Measurements from ENCODE around the gene PNISR.

The PNISR gene

DNA sequence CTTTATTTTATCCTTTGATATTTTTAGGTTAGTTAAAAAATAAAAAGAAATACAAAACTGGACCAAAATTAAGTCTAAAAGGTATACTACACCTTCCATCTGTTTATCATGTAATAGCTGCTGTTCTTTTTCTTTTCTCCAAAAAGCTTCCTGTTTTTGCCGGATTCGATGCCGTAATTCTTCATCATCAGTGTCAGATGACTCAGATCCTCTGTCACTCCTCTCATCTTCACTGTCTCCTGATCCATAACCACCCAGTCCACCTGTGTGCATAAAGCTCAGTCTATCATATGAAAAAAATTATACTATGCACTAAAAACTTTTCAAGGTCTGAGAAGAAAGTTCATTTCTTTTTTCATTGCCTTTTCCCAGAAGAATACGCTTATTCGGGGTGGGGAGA lies 22.7 kb downstream of the PNISR start:
- no peak for DNase-seq (ENCODE audit: low spot score)

- DNase-seq (ENCODE audit: low spot score): no peak
These were observed 27.8 kb downstream of the PNISR start for GRCh38 chr6:99397287-99397686.

- DNase-seq (ENCODE audit: low spot score): peak; percentile 68
These were observed 31.2 kb downstream of the PNISR start, which contains the start of gene COQ3 for GRCh38 chr6:99393698-99394531. Gene COQ3 (minus strand): TSS chr6:99394195. CDS start chr6:99394179, 16 bp downstream.

- DNase-seq (ENCODE audit: low spot score): no peak
These were observed 31.8 kb downstream of the PNISR start for GRCh38 chr6:99393366-99393697.

- no peak for DNase-seq (ENCODE audit: low spot score)
These were observed 34.2 kb downstream of the PNISR start for GRCh38 chr6:99390896-99391295.

DNA sequence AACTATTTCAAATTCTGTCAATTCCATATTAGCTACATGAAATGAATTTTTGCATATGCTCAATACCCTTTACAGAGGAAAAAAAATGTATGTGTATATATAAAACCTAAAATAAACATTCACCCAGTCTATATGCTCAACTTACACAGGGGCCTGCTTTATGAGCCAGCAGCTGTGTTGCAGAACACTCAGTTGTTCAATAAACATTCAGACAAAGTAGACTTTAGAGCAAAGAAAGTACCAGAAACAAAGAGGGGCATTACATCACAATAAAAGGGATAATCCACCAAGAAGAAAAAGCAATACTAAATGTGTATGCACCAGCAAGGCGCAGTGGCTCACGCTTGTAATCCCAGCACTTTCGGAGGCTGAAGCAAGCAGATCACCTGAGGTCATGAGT lies 40.6 kb downstream of the PNISR start:
- no peak for DNase-seq (ENCODE audit: low spot score)

DNA sequence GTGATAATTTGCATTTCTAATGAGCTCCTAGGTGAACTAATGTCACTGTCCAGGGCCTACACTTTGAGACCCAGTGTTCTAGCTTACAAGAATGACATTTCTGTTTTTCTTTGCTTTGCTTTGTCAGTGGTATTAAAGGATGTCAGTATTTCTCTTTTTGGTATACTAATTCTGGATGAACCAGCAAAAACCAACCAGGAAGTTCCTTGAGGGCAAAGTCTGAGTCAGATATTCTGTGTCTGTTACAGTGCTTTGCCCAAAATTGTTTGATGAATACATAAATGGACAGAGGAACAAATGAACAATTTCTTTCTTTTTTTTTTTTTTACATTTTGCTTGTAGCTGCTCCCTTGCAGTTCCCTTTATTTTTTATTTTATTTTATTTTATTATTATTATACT lies 46.5 kb downstream of the PNISR start:
- no peak for DNase-seq (ENCODE audit: low spot score)

DNA sequence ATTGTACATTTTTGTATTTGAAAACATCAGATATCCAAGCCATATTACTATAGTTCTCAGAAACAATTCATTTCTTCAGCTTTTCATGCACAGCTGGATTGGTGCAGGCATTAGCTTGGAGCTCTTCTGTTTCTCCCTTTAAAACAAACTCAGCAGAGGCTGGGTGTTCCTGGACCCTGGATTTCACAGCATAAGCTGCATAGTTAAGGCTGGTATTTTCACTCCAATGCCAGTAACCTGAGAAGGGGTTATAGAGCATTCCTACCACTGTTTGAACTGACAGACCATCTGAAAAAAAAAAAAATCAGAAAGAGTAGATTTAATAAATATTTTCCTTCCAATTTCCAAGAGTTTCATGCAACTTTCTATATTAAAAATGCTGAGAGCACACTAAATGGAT lies 55.6 kb downstream of the PNISR start:
- DNase-seq (ENCODE audit: low spot score): no peak

GRCh38 chr6:99366852-99367251 lies 58.3 kb downstream of the PNISR start:
- no peak for DNase-seq (ENCODE audit: low spot score)

- DNase-seq (ENCODE audit: low spot score): no peak
These were observed 61.1 kb downstream of the PNISR start for GRCh38 chr6:99364026-99364425.

GRCh38 chr6:99362678-99363268 lies 62.3 kb downstream of the PNISR start:
- no peak for DNase-seq (ENCODE audit: low spot score)

DNA sequence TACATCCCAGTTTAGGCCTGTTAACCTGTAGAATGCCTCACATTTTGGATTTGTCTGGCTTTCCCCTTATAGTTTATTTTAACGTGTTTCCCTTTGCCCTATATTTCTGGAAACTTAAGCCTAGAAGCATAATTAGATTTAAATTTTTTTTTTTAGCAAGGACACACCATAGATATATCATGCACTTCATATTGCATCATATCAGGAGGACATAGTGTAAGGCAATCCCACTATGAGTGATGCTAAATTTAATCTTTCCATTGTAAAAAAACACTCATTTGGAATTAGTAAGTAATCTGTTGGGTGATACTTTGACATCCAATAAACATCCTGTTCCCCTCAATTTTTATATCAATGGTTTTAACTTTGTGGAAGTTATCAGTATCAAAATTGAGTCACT lies 65.3 kb downstream of the PNISR start:
- no peak for DNase-seq (ENCODE audit: low spot score)

DNA sequence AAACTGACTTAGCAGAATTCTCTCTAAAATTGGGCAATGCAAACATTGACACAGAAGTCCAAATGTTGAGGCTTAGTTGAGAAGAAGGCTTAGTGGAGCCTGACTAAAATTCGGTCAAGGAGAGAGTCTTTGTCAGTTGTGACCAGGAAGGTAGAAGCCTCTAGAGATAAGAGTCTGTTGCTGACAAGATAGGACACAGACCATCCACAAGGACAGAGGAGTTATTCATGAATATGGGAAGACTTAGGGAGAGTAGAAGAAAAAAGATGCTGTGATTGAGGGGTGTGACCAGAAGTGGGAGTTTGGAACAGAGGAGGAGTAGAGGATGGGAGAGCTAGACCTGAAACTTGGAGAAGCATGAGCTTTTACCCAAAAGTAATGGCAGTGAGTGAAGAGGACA lies 68.5 kb downstream of the PNISR start:
- DNase-seq (ENCODE audit: low spot score): no peak

GRCh38 chr6:99354983-99355382 lies 70.1 kb downstream of the PNISR start:
- no peak for DNase-seq (ENCODE audit: low spot score)

- DNase-seq (ENCODE audit: low spot score): no peak
These were observed 72.0 kb downstream of the PNISR start for GRCh38 chr6:99353126-99353525.

- DNase-seq (ENCODE audit: low spot score): no peak
These were observed 74.5 kb downstream of the PNISR start for GRCh38 chr6:99350573-99350972.

- DNase-seq (ENCODE audit: low spot score): no peak
These were observed 75.7 kb downstream of the PNISR start, which contains the start of gene FAXC for GRCh38 chr6:99349171-99350141. Gene FAXC (minus strand): TSS chr6:99349674. CDS start chr6:99349372, 302 bp downstream.

DNA sequence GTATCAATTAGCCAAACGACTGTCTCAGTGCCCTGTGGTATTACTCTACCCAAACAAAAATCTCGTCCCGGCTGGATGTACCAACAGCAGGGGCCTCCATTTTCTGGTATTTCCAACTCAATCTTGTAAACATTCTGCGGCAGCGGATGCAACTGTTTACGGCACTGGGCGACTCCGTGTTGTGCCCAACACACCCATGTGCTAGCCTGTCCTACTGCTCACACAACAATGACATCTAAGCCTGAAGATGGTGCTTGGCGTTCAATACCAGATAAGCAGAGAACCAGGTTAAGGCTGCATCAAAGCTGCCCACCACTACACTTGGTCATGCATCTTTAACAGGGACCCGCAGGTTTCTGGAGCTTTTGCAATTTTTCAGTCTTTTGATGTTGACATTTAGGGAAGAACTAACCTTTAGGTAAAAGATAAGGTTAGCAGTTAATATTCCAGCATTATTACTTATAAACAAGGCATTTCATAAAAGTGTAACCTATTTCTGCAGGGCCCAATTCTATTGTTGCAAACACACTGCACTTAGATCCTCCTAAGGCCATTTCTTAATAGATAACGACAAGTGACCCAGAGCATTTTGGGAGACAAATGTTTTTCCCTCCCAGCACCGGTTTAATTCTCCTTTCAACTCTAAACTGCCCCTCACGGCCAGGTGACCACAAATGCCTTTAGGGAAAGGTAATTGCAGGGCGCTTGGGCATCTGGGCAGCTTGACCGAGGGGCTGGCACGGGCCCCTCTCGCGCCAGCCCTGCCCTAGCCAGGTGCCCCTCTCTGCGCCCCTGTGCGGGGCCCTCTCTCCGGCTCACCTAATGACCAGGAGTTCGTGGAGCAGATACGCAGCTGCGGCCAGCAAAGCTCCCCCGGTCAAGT lies 76.6 kb downstream of the PNISR start:
- DNase-seq (ENCODE audit: low spot score): no peak
